ENCODE data around the gene ATP11B.

- TF ChIP-seq POLR2AphosphoS5 (IDR thresholded peaks at IDR 0.05; ENCODE audit: low read depth, low read length) (no peak), POLR2A (IDR thresholded peaks at IDR 0.05; ENCODE audit: low read depth, low read length) (no peak), TAF1 (IDR thresholded peaks at IDR 0.05; ENCODE audit: low read depth, low read length) (no peak), PAX5 (IDR thresholded peaks at IDR 0.05; ENCODE audit: insufficient read depth, low read length, severe bottlenecking) (no peak), SPI1 (IDR thresholded peaks at IDR 0.05; ENCODE audit: low read depth, low read length) (no peak), POU2F2 (IDR thresholded peaks at IDR 0.05; ENCODE audit: low read depth, low read length) (no peak)
Observed at GRCh38 chr3:182879031-182879611, 85.8 kb downstream of the ATP11B start.

All from GM12891 (cell line).